ENCODE results near the gene TMEM247. TPM values are rescaled to one million over a fixed set of nuclear protein-coding genes. Genes with fewer than 3 reads are reported as not detected.

The TMEM247 gene
- total RNA-seq, 2 donors from 2014 or later: not detected

GRCh38 chr2:46458763-46459500 lies 20.4 kb upstream of the TMEM247 start:
- Mint-ChIP-seq H3K27ac (no peak overlapping the region), H3K27me3 (ENCODE audit: insufficient read depth) (peaks cover 2% of the 10 kb centered on the region), H3K36me3 (ENCODE audit: low read depth) (no peaks in the 10 kb centered on the region), H3K9me3 (no peaks in the 10 kb centered on the region), H3K4me1 (no peaks in the 10 kb centered on the region), H3K4me3 (no peak overlapping the region)
- 88 to 95% methylated on average over 4 to 9 of the region's 9 CpGs for WGBS, 2 experiments (ENCODE audit: insufficient coverage in 1 of 2, insufficient read length in 1 of 2)
- H3K36me3 ChIP-seq (ENCODE audit: control insufficient read depth, insufficient read depth, low read length): no peaks in the 10 kb centered on the region
- no peaks in the 10 kb centered on the region for H3K4me1 ChIP-seq (ENCODE audit: control insufficient read depth, insufficient read depth, low read length)
- no peaks in the 10 kb centered on the region for H3K27me3 ChIP-seq (ENCODE audit: control insufficient read depth, insufficient read depth, low read length, poor library complexity, severe bottlenecking)
- TF ChIP-seq CTCF (conservative IDR thresholded peaks at IDR 0.05): no peak
- H3K9me3 ChIP-seq (ENCODE audit: control insufficient read depth, low read length): no peaks in the 10 kb centered on the region
- no peak overlapping the region for H3K4me3 ChIP-seq (ENCODE audit: low read length)
- no peak for DNase-seq
- H3K27ac ChIP-seq (ENCODE audit: low read depth, low read length): no peak overlapping the region
- no peak overlapping the region for H3K9ac ChIP-seq (ENCODE audit: extremely low read depth, low read length, poor library complexity, severe bottlenecking)

GRCh38 chr2:46459694-46460093 lies 19.7 kb upstream of the TMEM247 start:
- no peak overlapping the region for H3K9ac ChIP-seq (ENCODE audit: extremely low read depth, low read length, poor library complexity, severe bottlenecking)
- no peaks in the 10 kb centered on the region for H3K36me3 ChIP-seq (ENCODE audit: control insufficient read depth, insufficient read depth, low read length)
- DNase-seq: no peak
- peaks cover 1% of the 10 kb centered on the region for H3K27me3 Mint-ChIP-seq (ENCODE audit: insufficient read depth)
- H3K9me3 Mint-ChIP-seq: no peaks in the 10 kb centered on the region
- no peak overlapping the region for H3K4me3 ChIP-seq (ENCODE audit: low read length)
- H3K27me3 ChIP-seq (ENCODE audit: control insufficient read depth, insufficient read depth, low read length, poor library complexity, severe bottlenecking): no peaks in the 10 kb centered on the region
- H3K36me3 Mint-ChIP-seq (ENCODE audit: low read depth): no peaks in the 10 kb centered on the region
- no peak overlapping the region for H3K27ac ChIP-seq (ENCODE audit: low read depth, low read length)
- H3K4me3 Mint-ChIP-seq: no peak overlapping the region
- 88% methylated on average over 5 of the region's 5 CpGs for WGBS, 2 experiments (ENCODE audit: insufficient coverage in 1 of 2, insufficient read length in 1 of 2)
- no peaks in the 10 kb centered on the region for H3K9me3 ChIP-seq (ENCODE audit: control insufficient read depth, low read length)
- no peaks in the 10 kb centered on the region for H3K4me1 ChIP-seq (ENCODE audit: control insufficient read depth, insufficient read depth, low read length)
- TF ChIP-seq CTCF (conservative IDR thresholded peaks at IDR 0.05): no peak
- H3K27ac Mint-ChIP-seq: no peak overlapping the region
- H3K4me1 Mint-ChIP-seq: no peaks in the 10 kb centered on the region

GRCh38 chr2:46460241-46460921 lies 19.0 kb upstream of the TMEM247 start:
- H3K4me3 ChIP-seq (ENCODE audit: low read length): no peak overlapping the region
- H3K27ac Mint-ChIP-seq: no peak overlapping the region
- H3K9ac ChIP-seq (ENCODE audit: extremely low read depth, low read length, poor library complexity, severe bottlenecking): no peak overlapping the region
- no peak overlapping the region for H3K27ac ChIP-seq (ENCODE audit: low read depth, low read length)
- H3K4me3 Mint-ChIP-seq: no peak overlapping the region
- no peaks in the 10 kb centered on the region for H3K4me1 ChIP-seq (ENCODE audit: control insufficient read depth, insufficient read depth, low read length)
- no peaks in the 10 kb centered on the region for H3K27me3 ChIP-seq (ENCODE audit: control insufficient read depth, insufficient read depth, low read length, poor library complexity, severe bottlenecking)
- TF ChIP-seq CTCF (conservative IDR thresholded peaks at IDR 0.05): no peak
- H3K4me1 Mint-ChIP-seq: no peaks in the 10 kb centered on the region
- no peak for DNase-seq
- no peaks in the 10 kb centered on the region for H3K36me3 Mint-ChIP-seq (ENCODE audit: low read depth)
- H3K36me3 ChIP-seq (ENCODE audit: control insufficient read depth, insufficient read depth, low read length): no peaks in the 10 kb centered on the region
- 87 to 89% methylated on average over 9 to 16 of the region's 16 CpGs for WGBS, 2 experiments (ENCODE audit: insufficient coverage in 1 of 2, insufficient read length in 1 of 2)
- no peaks in the 10 kb centered on the region for H3K9me3 Mint-ChIP-seq
- H3K9me3 ChIP-seq (ENCODE audit: control insufficient read depth, low read length): no peaks in the 10 kb centered on the region
- H3K27me3 Mint-ChIP-seq (ENCODE audit: insufficient read depth): no peaks in the 10 kb centered on the region
